Activated CD8-positive, alpha-beta T cell treated with anti-CD3 and anti-CD28 coated beads for 36 hours (primary cell): ENCODE results near the gene UBASH3A. TPM values are rescaled to one million over a fixed set of nuclear protein-coding genes. Genes with fewer than 3 reads are reported as not detected.

Experiments
- ATAC-seq: fragments of 200-7000 bp; cut with Tn5 transposase; one replicate; pipeline ENCODE4 v1.10.0; 2021; ENCODE audit warnings: mild to moderate bottlenecking, moderate library complexity
- CTCF ChIA-PET: fragments of 350-600 bp; sonication (Branson Sonifier 250); formaldehyde crosslinking; loops from one replicate; lab custom pipeline; 2021; ENCODE audit warnings: antibody characterized with exemption; lab: Charles Lee
- POLR2A ChIA-PET: fragments of 350-600 bp; sonication (Branson Sonifier 250); formaldehyde crosslinking; loops from one replicate; lab custom pipeline; 2021; ENCODE audit warnings: antibody characterized with exemption; lab: Charles Lee
- DNase-seq: peaks from one replicate; pipeline ENCODE4 v3.0.0-alpha.2; 2020
- H3K27ac Mint-ChIP-seq: one replicate; pipeline ENCODE4 v1.8.0; 2021; ENCODE audit warnings: mild to moderate bottlenecking, mixed read lengths
- H3K27me3 Mint-ChIP-seq: one replicate; pipeline ENCODE4 v1.8.0; 2021; ENCODE audit warnings: mixed read lengths
- H3K36me3 Mint-ChIP-seq: one replicate; pipeline ENCODE4 v1.8.0; 2021; ENCODE audit warnings: low read depth, mixed read lengths
- H3K4me1 Mint-ChIP-seq: one replicate; pipeline ENCODE4 v1.8.0; 2021; ENCODE audit warnings: low read depth, mixed read lengths
- H3K4me3 Mint-ChIP-seq: one replicate; pipeline ENCODE4 v1.8.0; 2021; ENCODE audit warnings: mild to moderate bottlenecking, moderate library complexity, mixed read lengths
- H3K9me3 Mint-ChIP-seq: one replicate; pipeline ENCODE4 v1.8.0; 2021; ENCODE audit warnings: mixed read lengths
- CTCF ChIP-seq: fragments of 200-600 bp; IDR thresholded peaks from one replicate; pipeline ENCODE4 v1.8.0; 2022; ENCODE audit warnings: antibody characterized with exemption, mild to moderate bottlenecking
- intact Hi-C: fragments of 100-400 bp; cut with micrococcal nuclease; formaldehyde crosslinking; loops from one replicate; pipeline ENCODE4 v1.10.0; 2022
- total RNA-seq, 2 experiments: library from RNA; stranded (reverse); gene quantifications; one replicate each; pipeline ENCODE4 v1.2.3, GENCODE V29; 2021

Gene UBASH3A
- total RNA-seq, 2 experiments from 2014 or later, result 48.7 to 52.9 TPM

GRCh38 chr21:42471716-42472330 lies 68.1 kb downstream of the UBASH3A start:
- TF ChIP-seq CTCF, result no peak
- H3K27ac Mint-ChIP-seq, result no peak overlapping the region
- H3K4me3 Mint-ChIP-seq, result no peak overlapping the region
- ATAC-seq (no peak), DNase-seq (no peak)
- H3K9me3 Mint-ChIP-seq, result no peaks in the 10 kb centered on the region
- intact Hi-C loops, result no loop called here
- POLR2A ChIA-PET, result no interaction called here
- CTCF ChIA-PET, result interaction anchor here (1.2 kb wide), 1 partner anchor 13 kb away, joined by 3 read pairs; no protein-coding TSS in a partner anchor
- no peaks in the 10 kb centered on the region for H3K36me3 Mint-ChIP-seq
- H3K4me1 Mint-ChIP-seq, result peaks cover 7% of the 10 kb centered on the region
- no peaks in the 10 kb centered on the region for H3K27me3 Mint-ChIP-seq

- no peak for TF ChIP-seq CTCF
These were observed 68.8 kb downstream of the UBASH3A start for GRCh38 chr21:42472521-42472920.

GRCh38 chr21:42473498-42474042 lies 69.9 kb downstream of the UBASH3A start:
- no peaks in the 10 kb centered on the region for H3K36me3 Mint-ChIP-seq
- ATAC-seq, result no peak
- no peaks in the 10 kb centered on the region for H3K27me3 Mint-ChIP-seq
- no peak for TF ChIP-seq CTCF
- CTCF ChIA-PET, result interaction anchor here (0.9 kb wide), 1 partner anchor 164 kb away, joined by 3 read pairs; no protein-coding TSS in a partner anchor
- intact Hi-C loops, result no loop called here
- H3K27ac Mint-ChIP-seq, result no peak overlapping the region
- POLR2A ChIA-PET, result no interaction called here
- H3K9me3 Mint-ChIP-seq, result no peaks in the 10 kb centered on the region
- no peak for DNase-seq
- no peaks in the 10 kb centered on the region for H3K4me1 Mint-ChIP-seq
- H3K4me3 Mint-ChIP-seq, result no peak overlapping the region

More at GRCh38 chr21:42472521-42472920, 68.8 kb downstream of the UBASH3A start:
- no peak overlapping the region for H3K27ac Mint-ChIP-seq
- no peaks in the 10 kb centered on the region for H3K9me3 Mint-ChIP-seq
- H3K4me1 Mint-ChIP-seq, result peaks cover 1% of the 10 kb centered on the region
- DNase-seq, result no peak
- POLR2A ChIA-PET, result interaction anchor here (0.7 kb wide), 1 partner anchor 162 kb away, joined by 3 read pairs; no protein-coding TSS in a partner anchor
- H3K27me3 Mint-ChIP-seq, result no peaks in the 10 kb centered on the region
- H3K4me3 Mint-ChIP-seq, result no peak overlapping the region
- no peaks in the 10 kb centered on the region for H3K36me3 Mint-ChIP-seq
- no peak for ATAC-seq
- intact Hi-C loops, result no loop called here
- CTCF ChIA-PET, result interaction anchor here (1.2 kb wide), 1 partner anchor 13 kb away, joined by 3 read pairs; no protein-coding TSS in a partner anchor

- no peak for ATAC-seq
- CTCF ChIA-PET, result interaction anchor here (0.9 kb wide), 1 partner anchor 164 kb away, joined by 3 read pairs; no protein-coding TSS in a partner anchor
- no peak for DNase-seq
These were observed 70.5 kb downstream of the UBASH3A start for GRCh38 chr21:42474043-42474831.

More at GRCh38 chr21:42474043-42474831, 70.5 kb downstream of the UBASH3A start:
- POLR2A ChIA-PET, result no interaction called here
- H3K27ac Mint-ChIP-seq, result no peak overlapping the region
- TF ChIP-seq CTCF, result no peak
- intact Hi-C loops, result no loop called here
- no peaks in the 10 kb centered on the region for H3K27me3 Mint-ChIP-seq
- no peaks in the 10 kb centered on the region for H3K36me3 Mint-ChIP-seq
- no peak overlapping the region for H3K4me3 Mint-ChIP-seq
- no peaks in the 10 kb centered on the region for H3K4me1 Mint-ChIP-seq
- no peaks in the 10 kb centered on the region for H3K9me3 Mint-ChIP-seq
